OCI-LY7 (cell line): ENCODE results near the gene CHD5. TPM values are rescaled to one million over a fixed set of nuclear protein-coding genes. Genes with fewer than 3 reads are reported as not detected.

Experiments used
- BruUV-seq: library from RNA; stranded (reverse); fragments of 400-500 nt; replicated peaks from 2 replicates; lab custom pipeline; 2021; lab: Mats Ljungman, UMichigan
- CTCF ChIA-PET: fragments of 300-600 bp; sonication (Branson Sonifier 250); formaldehyde crosslinking; loops from one replicate; lab custom pipeline; 2022; ENCODE audit warnings: antibody characterized with exemption; ENCODE audit not compliant: unreplicated experiment; lab: Charles Lee
- POLR2A ChIA-PET: fragments of 300-600 bp; sonication (Branson Sonifier 250); formaldehyde crosslinking; loops from one replicate; lab custom pipeline; 2022; ENCODE audit warnings: antibody characterized with exemption; lab: Charles Lee
- DNase-seq: peaks from one replicate; pipeline ENCODE4 v3.0.0-alpha.2; 2015; ENCODE audit warnings: low spot score
- H2AFZ ChIP-seq: fragments of 200-600 bp; sonication (generic), shearing (Covaris generic); 2 replicates; pipeline ENCODE4 v1.6.1; 2014; ENCODE audit warnings: mild to moderate bottlenecking, antibody characterized with exemption, low read length, moderate library complexity
- H3K27ac ChIP-seq: fragments of 200-600 bp; sonication (generic); 2 replicates; pipeline ENCODE4 v1.5.1; 2014; ENCODE audit warnings: mixed run types, low read depth, mild to moderate bottlenecking, moderate library complexity, low read length, inconsistent platforms; ENCODE audit not compliant: poor library complexity, severe bottlenecking
- H3K36me3 ChIP-seq: fragments of 200-600 bp; sonication (generic); 2 replicates; pipeline ENCODE4 v1.6.1; 2014; ENCODE audit warnings: mild to moderate bottlenecking, antibody characterized with exemption, low read length, moderate library complexity, mixed read lengths; ENCODE audit not compliant: insufficient read depth
- H3K4me1 ChIP-seq: fragments of 200-600 bp; sonication (generic); 2 replicates; pipeline ENCODE4 v1.5.1; 2014; ENCODE audit warnings: mild to moderate bottlenecking, low read length; ENCODE audit not compliant: insufficient read depth, poor library complexity, severe bottlenecking
- H3K4me2 ChIP-seq: fragments of 200-600 bp; sonication (generic); 2 replicates; pipeline ENCODE4 v1.6.1; 2014; ENCODE audit warnings: mild to moderate bottlenecking, low read length
- H3K4me3 ChIP-seq: fragments of 200-600 bp; sonication (generic); 2 replicates; pipeline ENCODE4 v1.5.1; 2014; ENCODE audit warnings: mild to moderate bottlenecking, low read depth, low read length; ENCODE audit not compliant: poor library complexity, severe bottlenecking
- H3K79me2 ChIP-seq: fragments of 200-600 bp; sonication (generic); 2 replicates; pipeline ENCODE4 v1.6.1; 2016; ENCODE audit warnings: low read depth, mild to moderate bottlenecking, low read length, moderate library complexity, mixed read lengths; ENCODE audit not compliant: insufficient read depth
- H3K9me2 ChIP-seq: fragments of 200-600 bp; sonication (generic); 2 replicates; pipeline ENCODE4 v1.6.1; 2016; ENCODE audit warnings: mild to moderate bottlenecking, low read length, mixed read lengths; ENCODE audit not compliant: insufficient read depth
- H3K9me3 ChIP-seq: fragments of 200-600 bp; sonication (generic); 2 replicates; pipeline ENCODE4 v1.6.1; 2014; ENCODE audit warnings: mild to moderate bottlenecking, mixed run types, low read length, mixed read lengths
- H4K20me1 ChIP-seq: fragments of 200-600 bp; sonication (generic); 2 replicates; pipeline ENCODE4 v1.6.1; 2014; ENCODE audit warnings: mild to moderate bottlenecking, antibody characterized with exemption, low read length, moderate library complexity, mixed read lengths; ENCODE audit not compliant: insufficient read depth
- EZH2phosphoT487 ChIP-seq: fragments of 200-600 bp; sonication (generic); IDR thresholded peaks from 2 replicates; pipeline ENCODE4 v1.6.1; 2018; ENCODE audit warnings: low read depth, borderline replicate concordance, mild to moderate bottlenecking, mixed run types, antibody characterized with exemption, low read length, moderate library complexity, mixed read lengths
- intact Hi-C: fragments of 100-400 bp; cut with micrococcal nuclease; formaldehyde crosslinking; loops from one replicate; pipeline ENCODE4 v1.10.0; 2022; ENCODE audit not compliant: unreplicated experiment
- total RNA-seq, 2 experiments: library from RNA; depleted of rRNA in 1 of 2; stranded (reverse); fragments of >200 nt in 1 of 2; shearing (Covaris generic) in 1 of 2; gene quantifications; 2 replicates each; pipeline ENCODE4 v1.2.3, GENCODE V29; 2014 to 2022
- TF ChIP-seq, protein P1 (sequence below): fragments of 200-600 bp; sonication (generic); conservative IDR thresholded peaks from 2 replicates; pipeline ENCODE4 v1.5.1; 2014; ENCODE audit warnings: mild to moderate bottlenecking, antibody characterized with exemption, low read length, moderate library complexity, mixed read lengths

Gene CHD5
- total RNA-seq, 2 experiments from 2014 or later = 0.19 to 0.38 TPM

DNA sequence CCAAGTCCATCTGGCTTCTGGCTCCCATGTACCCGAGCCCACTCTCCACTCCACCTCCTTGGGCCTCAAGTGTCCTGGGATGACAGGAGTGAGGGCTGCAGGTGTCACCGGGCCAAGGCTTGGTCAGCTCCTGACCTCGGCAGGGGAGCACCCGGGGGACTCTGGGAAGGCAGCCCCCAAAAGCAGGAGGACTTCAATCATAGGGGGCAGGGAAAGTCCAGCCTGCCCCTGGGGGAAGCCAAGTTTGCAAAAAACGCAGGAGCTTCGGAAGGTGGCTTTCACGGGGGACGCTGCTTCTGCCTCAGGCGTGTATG is 77.6 kb downstream of the CHD5 start:
- H3K79me2 ChIP-seq = no peaks in the 10 kb centered on the region
- H3K4me2 ChIP-seq = no peak overlapping the region
- TF ChIP-seq, protein P1, sequence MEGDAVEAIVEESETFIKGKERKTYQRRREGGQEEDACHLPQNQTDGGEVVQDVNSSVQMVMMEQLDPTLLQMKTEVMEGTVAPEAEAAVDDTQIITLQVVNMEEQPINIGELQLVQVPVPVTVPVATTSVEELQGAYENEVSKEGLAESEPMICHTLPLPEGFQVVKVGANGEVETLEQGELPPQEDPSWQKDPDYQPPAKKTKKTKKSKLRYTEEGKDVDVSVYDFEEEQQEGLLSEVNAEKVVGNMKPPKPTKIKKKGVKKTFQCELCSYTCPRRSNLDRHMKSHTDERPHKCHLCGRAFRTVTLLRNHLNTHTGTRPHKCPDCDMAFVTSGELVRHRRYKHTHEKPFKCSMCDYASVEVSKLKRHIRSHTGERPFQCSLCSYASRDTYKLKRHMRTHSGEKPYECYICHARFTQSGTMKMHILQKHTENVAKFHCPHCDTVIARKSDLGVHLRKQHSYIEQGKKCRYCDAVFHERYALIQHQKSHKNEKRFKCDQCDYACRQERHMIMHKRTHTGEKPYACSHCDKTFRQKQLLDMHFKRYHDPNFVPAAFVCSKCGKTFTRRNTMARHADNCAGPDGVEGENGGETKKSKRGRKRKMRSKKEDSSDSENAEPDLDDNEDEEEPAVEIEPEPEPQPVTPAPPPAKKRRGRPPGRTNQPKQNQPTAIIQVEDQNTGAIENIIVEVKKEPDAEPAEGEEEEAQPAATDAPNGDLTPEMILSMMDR = no peak
- TF ChIP-seq EZH2phosphoT487 = no peak
- H3K4me1 ChIP-seq = no peaks in the 10 kb centered on the region
- no peak overlapping the region for H2AFZ ChIP-seq
- ChIA-PET POLR2A (no interaction called here), CTCF (no interaction called here)
- no peaks in the 10 kb centered on the region for H4K20me1 ChIP-seq
- H3K9me3 ChIP-seq = no peaks in the 10 kb centered on the region
- no peak overlapping the region for H3K4me3 ChIP-seq
- DNase-seq = no peak
- intact Hi-C loops = loop anchor here (10.0 kb wide), 1 partner anchor 142 kb away; the partner anchor contains the start of gene HES3
- BruUV-seq = no TSS peak
- no peak overlapping the region for H3K27ac ChIP-seq
- no peaks in the 10 kb centered on the region for H3K36me3 ChIP-seq
- no peaks in the 10 kb centered on the region for H3K9me2 ChIP-seq

DNA sequence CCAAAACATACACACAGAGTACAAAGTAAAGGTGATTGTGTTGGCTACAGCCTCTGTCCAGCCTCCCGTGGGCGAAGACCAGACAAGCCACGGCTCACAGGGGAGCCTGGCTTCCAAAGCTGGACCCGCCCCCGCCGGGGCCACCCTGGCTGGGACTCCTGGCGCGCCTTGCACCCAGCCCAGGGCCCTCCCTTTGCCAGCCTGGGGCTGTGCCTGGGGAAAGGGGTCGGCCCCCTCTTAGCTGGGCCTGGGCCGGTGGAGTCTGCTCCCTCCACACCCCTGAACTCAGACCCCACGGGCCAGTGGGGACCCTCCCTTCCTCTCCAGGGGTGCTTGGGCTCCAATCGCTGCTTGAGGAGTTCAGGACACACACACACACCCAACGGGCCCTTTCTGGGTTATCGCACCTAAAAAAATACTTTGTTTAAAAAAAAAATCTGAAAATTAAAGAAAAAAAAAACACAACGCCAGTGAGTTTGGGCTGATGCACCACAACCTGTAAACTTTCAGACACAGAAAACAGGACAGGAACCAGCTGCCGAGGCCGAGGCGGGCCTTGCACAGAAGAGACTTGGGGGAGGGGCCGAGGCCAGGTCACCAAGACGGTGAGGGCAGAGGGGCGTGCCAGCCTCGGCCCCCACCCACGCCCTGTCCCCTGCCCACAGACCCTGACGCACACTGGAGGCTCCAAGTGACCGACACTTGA is 78.1 kb downstream of the CHD5 start:
- H3K27ac ChIP-seq = no peak overlapping the region
- no TSS peak for BruUV-seq
- H3K4me2 ChIP-seq = no peak overlapping the region
- no peak overlapping the region for H2AFZ ChIP-seq
- intact Hi-C loops = loop anchor here (10.0 kb wide), 1 partner anchor 143 kb away; the partner anchor contains the start of gene HES3
- no peaks in the 10 kb centered on the region for H3K4me1 ChIP-seq
- H3K9me3 ChIP-seq = no peaks in the 10 kb centered on the region
- no peak for TF ChIP-seq EZH2phosphoT487
- TF ChIP-seq, protein P1 = no peak
- no peaks in the 10 kb centered on the region for H4K20me1 ChIP-seq
- ChIA-PET CTCF (no interaction called here), POLR2A (no interaction called here)
- DNase-seq = no peak
- H3K4me3 ChIP-seq = no peak overlapping the region
- H3K36me3 ChIP-seq = no peaks in the 10 kb centered on the region
- no peaks in the 10 kb centered on the region for H3K79me2 ChIP-seq
- no peaks in the 10 kb centered on the region for H3K9me2 ChIP-seq
